Measurements from ENCODE around the gene PRKG1.
"Not testable (repeated sequence)": the region's sequence is repeated elsewhere in the genome, so short reads cannot be mapped to it uniquely, and the experiment has no call there.

The PRKG1 gene

GRCh38 chr10:51711519-51711891 lies 637.2 kb downstream of the PRKG1 start:
- no peak for DNase-seq

- DNase-seq = no peak
Observed at GRCh38 chr10:51716981-51717380, 642.7 kb downstream of the PRKG1 start.

- DNase-seq = no peak
Observed at GRCh38 chr10:51718804-51719291, 644.6 kb downstream of the PRKG1 start.

- no peak for DNase-seq
Observed at GRCh38 chr10:51724038-51724437, 649.8 kb downstream of the PRKG1 start.

GRCh38 chr10:51729822-51730555 lies 655.7 kb downstream of the PRKG1 start:
- DNase-seq = no peak

GRCh38 chr10:51733057-51733456 lies 658.8 kb downstream of the PRKG1 start:
- DNase-seq = no peak

- DNase-seq = no peak
Observed at GRCh38 chr10:51743146-51743545, 668.9 kb downstream of the PRKG1 start.

GRCh38 chr10:51744235-51745000 lies 670.1 kb downstream of the PRKG1 start:
- DNase-seq = no peak

GRCh38 chr10:51745397-51745796 lies 671.1 kb downstream of the PRKG1 start:
- no peak for DNase-seq

GRCh38 chr10:51747216-51747615 lies 672.9 kb downstream of the PRKG1 start:
- no peak for DNase-seq

GRCh38 chr10:51748959-51749358 lies 674.7 kb downstream of the PRKG1 start:
- no peak for DNase-seq

- no peak for DNase-seq
Observed at GRCh38 chr10:51758366-51758765, 684.1 kb downstream of the PRKG1 start.

- DNase-seq = not testable (repeated sequence)
Observed at GRCh38 chr10:51758838-51759237, 684.6 kb downstream of the PRKG1 start.

GRCh38 chr10:51759896-51760534 lies 685.7 kb downstream of the PRKG1 start:
- DNase-seq = no peak

GRCh38 chr10:51760864-51761640 lies 686.8 kb downstream of the PRKG1 start:
- no peak for DNase-seq

GRCh38 chr10:51763746-51764145 lies 689.5 kb downstream of the PRKG1 start:
- no peak for DNase-seq

- DNase-seq = no peak
Observed at GRCh38 chr10:51765284-51765971, 691.1 kb downstream of the PRKG1 start.

- DNase-seq = no peak
Observed at GRCh38 chr10:51766423-51767102, 692.3 kb downstream of the PRKG1 start.

- DNase-seq = no peak
Observed at GRCh38 chr10:51767103-51767763, 692.9 kb downstream of the PRKG1 start.

GRCh38 chr10:51768886-51769465 lies 694.7 kb downstream of the PRKG1 start:
- no peak for DNase-seq

GRCh38 chr10:51770709-51771108 lies 696.4 kb downstream of the PRKG1 start:
- DNase-seq = no peak

All from DMS79 treated with DMSO at 0.1 percent for 48 hours (cell line).